Kidney (tissue), 14 donors: ENCODE results near the gene CKAP4. TPM values are rescaled to one million over a fixed set of nuclear protein-coding genes. Genes with fewer than 3 reads are reported as not detected.

Source experiments
- DNase-seq, 5 donors: peaks; one replicate each; pipeline ENCODE4 v3.0.0-alpha.2; 2013 to 2020
- FAIRE-seq: peaks from 2 replicates; lab custom pipeline; 2012; peaks lifted over from hg19 to GRCh38; lab: Jason Lieb, UNC
- H3K27ac ChIP-seq, 2 donors: one replicate each; pipeline ENCODE4 v1.7.0; 2013; ENCODE audit warnings: low read depth in 2 of 2, low read length in 2 of 2, inconsistent platforms in 1 of 2
- H3K27me3 ChIP-seq: one replicate; pipeline ENCODE4 v1.7.1; 2013; ENCODE audit warnings: low read length, inconsistent platforms; ENCODE audit not compliant: control insufficient read depth, insufficient read depth
- H3K36me3 ChIP-seq, 3 donors: one replicate each; pipeline versions ENCODE4 v1.7.0 to v1.7.1; 2013; ENCODE audit warnings: low read length in 3 of 3, control low read depth in 1 of 3, inconsistent platforms in 1 of 3; ENCODE audit not compliant: insufficient read depth in 3 of 3, control insufficient read depth in 2 of 3
- H3K4me1 ChIP-seq, 3 donors: one replicate each; pipeline versions ENCODE4 v1.7.0 to v1.7.1; 2013; ENCODE audit warnings: low read length in 3 of 3, inconsistent platforms in 1 of 3, low read depth in 1 of 3; ENCODE audit not compliant: control insufficient read depth in 2 of 3, insufficient read depth in 2 of 3
- H3K4me3 ChIP-seq, 3 donors: one replicate each; pipeline versions ENCODE4 v1.7.0 to v1.8.1; 2013; ENCODE audit warnings: low read length in 3 of 3, control low read depth in 1 of 3, inconsistent platforms in 1 of 3
- H3K9ac ChIP-seq, 3 donors: one replicate each; pipeline versions ENCODE4 v1.7.0 to v1.7.1; 2013; ENCODE audit warnings: low read length in 3 of 3, control low read depth in 1 of 3, inconsistent platforms in 1 of 3
- H3K9me3 ChIP-seq, 3 donors: one replicate each; pipeline versions ENCODE4 v1.7.0 to v1.7.1; 2013; ENCODE audit warnings: low read length in 3 of 3, control low read depth in 1 of 3, inconsistent platforms in 1 of 3; ENCODE audit not compliant: control insufficient read depth in 2 of 3, insufficient read depth in 1 of 3
- CTCF ChIP-seq: IDR thresholded peaks from 3 replicates; pipeline ENCODE4 v1.5.1; 2012; ENCODE audit warnings: mild to moderate bottlenecking, moderate library complexity, borderline replicate concordance; ENCODE audit not compliant: insufficient read depth; ENCODE audit errors: extremely low read depth
- intact Hi-C: fragments of 100-400 bp; cut with DNase I; formaldehyde crosslinking; loops from one replicate; pipeline ENCODE4 v1.11.1; 2022
- polyA plus RNA-seq: library from polyadenylated mRNA; stranded (reverse); fragments of 350-450 nt; fragmentation: Illumina TruSeq; extraction: RNeasy Lipid Tissue Mini Kit (QIAGEN cat#74804); gene quantifications from one replicate; pipeline ENCODE4 v1.2.3, GENCODE V29; 2014; ENCODE audit warnings: low read depth, low replicate concordance; ENCODE audit not compliant: insufficient read depth
- total RNA-seq: library from RNA; stranded (reverse); fragmentation: NEBNext Ultra II Directional; extraction: Animal tissue kit (Norgen Biotek cat#: 25700); gene quantifications from one replicate; pipeline ENCODE4 v1.2.1, GENCODE V29; 2021
- donor health status: control.
- donor health status: control.
- donor health status: control.
- donor health status: control.
- donor health status: control.
- donor health status: DM: yes; HTN: yes; CAD: no.
- donor health status: Normal renal cell carcinoma (clear cell type).

CKAP4 gene
- total and polyA plus RNA-seq, 2 donors from 2014 or later, result 29.2 to 43.0 TPM

GRCh38 chr12:106282457-106283097, 34.8 kb upstream of the CKAP4 start:
- Histone ChIP-seq H3K4me3 (no peak overlapping the region), H3K9me3 (peaks cover 0 to 5% (median 0%) of the 10 kb centered on the region in 3 donors), H3K4me1 (no peaks in the 10 kb centered on the region), H3K36me3 (no peaks in the 10 kb centered on the region), H3K27me3 (no peaks in the 10 kb centered on the region), H3K9ac (no peak overlapping the region), H3K27ac (no peak overlapping the region)
- intact Hi-C loops, result loop anchor here (10.0 kb wide), 1 partner anchor 48 kb away; no protein-coding TSS in a partner anchor
- DNase-seq, result peak in 4 of 5 donors; percentile 30 to 62 (median 47)
- peak; percentile 76 for TF ChIP-seq CTCF
- FAIRE-seq, result no peak

GRCh38 chr12:106281804-106282203, 34.0 kb upstream of the CKAP4 start:
- DNase-seq (no peak), FAIRE-seq (no peak)
- Histone ChIP-seq H3K9ac (no peak overlapping the region), H3K4me1 (no peaks in the 10 kb centered on the region), H3K27ac (no peak overlapping the region), H3K4me3 (no peak overlapping the region), H3K36me3 (no peaks in the 10 kb centered on the region), H3K27me3 (no peaks in the 10 kb centered on the region), H3K9me3 (peaks cover 0 to 5% (median 0%) of the 10 kb centered on the region in 3 donors)
- TF ChIP-seq CTCF, result no peak
- intact Hi-C loops, result loop anchor here (10.0 kb wide), 1 partner anchor 47 kb away; no protein-coding TSS in a partner anchor

- Histone ChIP-seq H3K4me1 (no peaks in the 10 kb centered on the region), H3K4me3 (no peak overlapping the region), H3K9me3 (peaks cover 0 to 5% (median 0%) of the 10 kb centered on the region in 3 donors), H3K27me3 (no peaks in the 10 kb centered on the region), H3K27ac (no peak overlapping the region), H3K9ac (no peak overlapping the region), H3K36me3 (no peaks in the 10 kb centered on the region)
- intact Hi-C loops, result loop anchor here (10.0 kb wide), 1 partner anchor 46 kb away; no protein-coding TSS in a partner anchor
- TF ChIP-seq CTCF, result no peak
- FAIRE-seq (no peak), DNase-seq (no peak)
These were observed 33.4 kb upstream of the CKAP4 start for GRCh38 chr12:106281056-106281782.
